Neural progenitor cell (in vitro differentiated cells): ENCODE results near the gene AZU1. TPM values are rescaled to one million over a fixed set of nuclear protein-coding genes. Genes with fewer than 3 reads are reported as not detected.

Experiments
- DNase-seq: peaks from one replicate; pipeline ENCODE4 v3.0.0-alpha.2; 2016; ENCODE audit warnings: low spot score
- H2AFZ ChIP-seq: fragments of 200-600 bp; sonication (generic); replicated peaks from 2 replicates; pipeline ENCODE4 v1.6.1; 2016; ENCODE audit warnings: antibody characterized with exemption
- H3F3A ChIP-seq: fragments of 200-600 bp; sonication (generic); 2 replicates; pipeline ENCODE4 v1.6.1; 2016; ENCODE audit warnings: antibody characterized with exemption, low read depth
- H3K27ac ChIP-seq: fragments of 200-600 bp; sonication (generic); 2 replicates; pipeline ENCODE4 v1.5.1; 2016; ENCODE audit warnings: mild to moderate bottlenecking
- H3K27me3 ChIP-seq: fragments of 200-600 bp; sonication (generic); 2 replicates; pipeline ENCODE4 v1.6.1; 2016; ENCODE audit warnings: mild to moderate bottlenecking, moderate library complexity
- H3K36me3 ChIP-seq: fragments of 200-600 bp; sonication (generic); 2 replicates; pipeline ENCODE4 v1.5.1; 2016
- H3K4me1 ChIP-seq: fragments of 200-600 bp; sonication (generic); 2 replicates; pipeline ENCODE4 v1.6.1; 2016; ENCODE audit warnings: mixed run types
- H3K4me2 ChIP-seq: fragments of 200-600 bp; sonication (generic); 2 replicates; pipeline ENCODE4 v1.6.1; 2016
- H3K4me3 ChIP-seq: fragments of 200-600 bp; sonication (generic); 2 replicates; pipeline ENCODE4 v1.5.1; 2016
- H3K79me2 ChIP-seq: fragments of 200-600 bp; sonication (generic); 2 replicates; pipeline ENCODE4 v1.6.1; 2016; ENCODE audit warnings: low read depth
- H3K9ac ChIP-seq: fragments of 200-600 bp; sonication (generic); 2 replicates; pipeline ENCODE4 v1.6.1; 2016
- H3K9me3 ChIP-seq: fragments of 200-600 bp; sonication (generic); 2 replicates; pipeline ENCODE4 v1.5.1; 2016; ENCODE audit warnings: low read depth
- H4K20me1 ChIP-seq: fragments of 200-600 bp; sonication (generic); 2 replicates; pipeline ENCODE4 v1.6.1; 2016; ENCODE audit warnings: low read depth
- H3K27ac Mint-ChIP-seq: 3 replicates; pipeline ENCODE4 v1.8.0; 2021; ENCODE audit warnings: mixed read lengths
- H3K27me3 Mint-ChIP-seq: 2 replicates; pipeline ENCODE4 v1.8.0; 2022; ENCODE audit warnings: low read depth, mild to moderate bottlenecking, inconsistent platforms, moderate library complexity, mixed read lengths; ENCODE audit not compliant: insufficient read depth
- H3K36me3 Mint-ChIP-seq: 3 replicates; pipeline ENCODE4 v1.8.0; 2021; ENCODE audit warnings: mixed read lengths
- H3K4me1 Mint-ChIP-seq: 3 replicates; pipeline ENCODE4 v1.8.0; 2021; ENCODE audit warnings: mixed read lengths
- H3K4me3 Mint-ChIP-seq: 3 replicates; pipeline ENCODE4 v1.8.0; 2021; ENCODE audit warnings: mild to moderate bottlenecking, moderate library complexity, mixed read lengths
- H3K9me3 Mint-ChIP-seq: 3 replicates; pipeline ENCODE4 v1.8.0; 2020; ENCODE audit warnings: mixed read lengths
- CTCF ChIP-seq: fragments of 200-600 bp; sonication (generic); IDR thresholded peaks from 2 replicates; pipeline ENCODE4 v1.5.1; 2017; ENCODE audit warnings: antibody characterized with exemption, mild to moderate bottlenecking
- EZH2 ChIP-seq: fragments of 200-600 bp; sonication (generic); IDR thresholded peaks from 2 replicates; pipeline ENCODE4 v1.6.1; 2017; ENCODE audit warnings: antibody characterized with exemption, mild to moderate bottlenecking, moderate library complexity
- EZH2phosphoT487 ChIP-seq: fragments of 200-600 bp; sonication (generic); IDR thresholded peaks from 2 replicates; pipeline ENCODE4 v1.6.1; 2017; ENCODE audit warnings: antibody characterized with exemption
- total RNA-seq: library from RNA; depleted of rRNA; stranded (reverse); fragments of >200 nt; gene quantifications from 2 replicates; pipeline ENCODE4 v1.2.3, GENCODE V29; 2015; ENCODE audit warnings: low replicate concordance

Gene AZU1
- total RNA-seq, 1 donor from 2014 or later = 1.0 TPM

GRCh38 chr19:791567-792305 is 35.9 kb upstream of the AZU1 start:
- no peak for DNase-seq
- Histone ChIP-seq H3F3A (peaks cover 37% of the 10 kb centered on the region), H4K20me1 (no peaks in the 10 kb centered on the region), H2AFZ (no peak overlapping the region), H3K9me3 (no peaks in the 10 kb centered on the region), H3K27me3 (no peaks in the 10 kb centered on the region), H3K4me3 (no peak overlapping the region), H3K9ac (no peak overlapping the region), H3K79me2 (no peaks in the 10 kb centered on the region), H3K36me3 (no peaks in the 10 kb centered on the region), H3K4me1 (peaks cover 16% of the 10 kb centered on the region), H3K4me2 (no peak overlapping the region), H3K27ac (peak overlapping the region; percentile 29)
- Mint-ChIP-seq H3K9me3 (no peaks in the 10 kb centered on the region), H3K27me3 (peaks cover 13% of the 10 kb centered on the region), H3K4me3 (no peak overlapping the region), H3K4me1 (peaks cover 29% of the 10 kb centered on the region), H3K27ac (peak overlapping the region; percentile 76), H3K36me3 (no peaks in the 10 kb centered on the region)
- no peak for TF ChIP-seq EZH2phosphoT487
- no peak for TF ChIP-seq CTCF
- no peak for TF ChIP-seq EZH2

GRCh38 chr19:792306-792885 is 35.2 kb upstream of the AZU1 start:
- no peak overlapping the region for H2AFZ ChIP-seq
- H4K20me1 ChIP-seq = no peaks in the 10 kb centered on the region
- H3K36me3 ChIP-seq = no peaks in the 10 kb centered on the region
- no peaks in the 10 kb centered on the region for H3K27me3 ChIP-seq
- H3K4me1 Mint-ChIP-seq = peaks cover 32% of the 10 kb centered on the region
- no peaks in the 10 kb centered on the region for H3K9me3 Mint-ChIP-seq
- no peak overlapping the region for H3K4me3 ChIP-seq
- no peak overlapping the region for H3K27ac Mint-ChIP-seq
- H3K9me3 ChIP-seq = no peaks in the 10 kb centered on the region
- peaks cover 16% of the 10 kb centered on the region for H3K4me1 ChIP-seq
- TF ChIP-seq CTCF = no peak
- no peak for TF ChIP-seq EZH2phosphoT487
- no peak for TF ChIP-seq EZH2
- no peak overlapping the region for H3K4me2 ChIP-seq
- H3K27me3 Mint-ChIP-seq = peaks cover 13% of the 10 kb centered on the region
- H3K4me3 Mint-ChIP-seq = no peak overlapping the region
- H3F3A ChIP-seq = peaks cover 36% of the 10 kb centered on the region
- peak overlapping the region; percentile 29 for H3K27ac ChIP-seq
- H3K79me2 ChIP-seq = no peaks in the 10 kb centered on the region
- H3K9ac ChIP-seq = no peak overlapping the region
- no peaks in the 10 kb centered on the region for H3K36me3 Mint-ChIP-seq
- DNase-seq = no peak

- Mint-ChIP-seq H3K4me1 (peaks cover 25% of the 10 kb centered on the region), H3K36me3 (peaks cover 2% of the 10 kb centered on the region), H3K9me3 (no peaks in the 10 kb centered on the region), H3K27ac (no peak overlapping the region), H3K4me3 (no peak overlapping the region), H3K27me3 (peaks cover 12% of the 10 kb centered on the region)
- no peak overlapping the region for H3K27ac ChIP-seq
- no peak overlapping the region for H3K4me2 ChIP-seq
- H3F3A ChIP-seq = peaks cover 33% of the 10 kb centered on the region
- peaks cover 10% of the 10 kb centered on the region for H3K79me2 ChIP-seq
- H3K9me3 ChIP-seq = no peaks in the 10 kb centered on the region
- H3K36me3 ChIP-seq = no peaks in the 10 kb centered on the region
- H3K27me3 ChIP-seq = no peaks in the 10 kb centered on the region
- H2AFZ ChIP-seq = no peak overlapping the region
- TF ChIP-seq EZH2 (no peak), EZH2phosphoT487 (no peak), CTCF (no peak)
- H3K4me3 ChIP-seq = no peak overlapping the region
- H4K20me1 ChIP-seq = peaks cover 10% of the 10 kb centered on the region
- H3K4me1 ChIP-seq = peaks cover 12% of the 10 kb centered on the region
- no peak for DNase-seq
- H3K9ac ChIP-seq = no peak overlapping the region
Observed at GRCh38 chr19:793806-794205, 33.8 kb upstream of the AZU1 start.
